Renal cortex interstitium (tissue), 11 donors: ENCODE results near the gene CBFB. TPM values are rescaled to one million over a fixed set of nuclear protein-coding genes. Genes with fewer than 3 reads are reported as not detected.
A peak's percentile ranks its signal among the peaks of the same experiment; 100 is the strongest.
"Not testable (repeated sequence)": the region's sequence is repeated elsewhere in the genome, so short reads cannot be mapped to it uniquely, and the experiment has no call there.

Experiments
- DNase-seq, 11 donors: peaks; one replicate each; pipeline ENCODE4 v3.0.0-alpha.2; 2013; ENCODE audit warnings: low read depth in 9 of 11, low spot score in 4 of 11; ENCODE audit errors: extremely low read depth in 1 of 11
- polyA plus RNA-seq, 3 donors: library from polyadenylated mRNA; unstranded; fragments of 120-200 nt; gene quantifications; one replicate each; pipeline ENCODE4 v1.2.1, GENCODE V29; 2013; ENCODE audit not compliant: insufficient read length in 3 of 3

Gene CBFB
- polyA plus RNA-seq, 3 donors: 71.7 to 76.4 (median 75.3) TPM

GRCh38 chr16:67108489-67108888 lies 79.5 kb downstream of the CBFB start:
- DNase-seq: no peak

- DNase-seq: no peak
Measured at GRCh38 chr16:67108931-67109406, 80.0 kb downstream of the CBFB start.

- DNase-seq: peak; percentile 85 to 93 (median 90)
Measured at GRCh38 chr16:67109407-67110135, 80.6 kb downstream of the CBFB start, which contains the start of gene PHAF1. Gene PHAF1 (plus strand): TSS chr16:67109941. CDS start chr16:67110176, 235 bp downstream.

DNA sequence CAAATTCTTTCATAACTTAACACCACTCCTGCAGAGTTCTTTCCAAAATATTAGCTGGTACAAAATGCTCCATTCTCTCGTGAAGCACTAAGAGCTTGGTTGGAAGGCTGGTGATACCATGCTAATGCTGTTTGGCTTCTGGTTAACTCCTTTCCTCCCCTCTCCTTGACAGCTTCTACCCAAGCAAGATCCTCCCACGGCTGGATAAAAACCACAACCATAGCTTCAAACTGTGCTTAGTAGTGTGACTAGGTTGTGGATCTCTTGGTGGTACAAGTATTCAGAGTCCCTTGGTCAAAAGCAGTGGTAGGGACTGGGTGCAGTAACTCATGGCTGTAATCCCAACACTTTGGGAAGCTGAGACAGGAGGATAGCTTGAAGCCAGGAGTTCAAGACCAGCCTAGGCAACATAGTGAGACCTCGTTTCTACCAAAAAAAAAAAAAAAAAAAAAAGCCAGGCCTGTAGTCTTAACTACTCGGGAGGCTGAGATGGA lies 83.0 kb downstream of the CBFB start:
- no peak for DNase-seq

GRCh38 chr16:67112591-67113399 lies 83.8 kb downstream of the CBFB start:
- no peak for DNase-seq

GRCh38 chr16:67114793-67115192 lies 85.8 kb downstream of the CBFB start:
- no peak for DNase-seq

DNA sequence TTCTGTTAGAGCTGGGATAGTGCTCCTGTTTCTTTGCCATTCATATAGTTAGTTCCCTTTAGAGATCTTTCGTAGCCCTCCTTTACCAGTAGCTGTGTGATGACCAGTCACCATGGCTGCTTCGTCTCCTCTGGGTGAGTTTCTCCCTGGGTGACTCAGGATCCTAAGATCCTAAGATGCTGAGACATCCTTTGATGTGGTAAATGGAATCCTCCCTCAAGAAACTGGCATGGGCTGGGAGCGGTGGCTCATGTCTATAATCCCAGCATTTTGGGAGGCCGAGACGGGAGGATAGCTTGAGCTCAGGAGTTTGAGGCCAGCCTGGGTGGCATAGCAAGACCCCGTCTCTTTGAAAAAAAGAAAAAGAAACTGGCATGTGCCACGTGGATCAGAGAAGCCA lies 86.7 kb downstream of the CBFB start:
- DNase-seq: no peak

GRCh38 chr16:67116388-67117311 lies 87.7 kb downstream of the CBFB start:
- no peak for DNase-seq

- no peak for DNase-seq
Measured at GRCh38 chr16:67117716-67118115, 88.8 kb downstream of the CBFB start.

DNA sequence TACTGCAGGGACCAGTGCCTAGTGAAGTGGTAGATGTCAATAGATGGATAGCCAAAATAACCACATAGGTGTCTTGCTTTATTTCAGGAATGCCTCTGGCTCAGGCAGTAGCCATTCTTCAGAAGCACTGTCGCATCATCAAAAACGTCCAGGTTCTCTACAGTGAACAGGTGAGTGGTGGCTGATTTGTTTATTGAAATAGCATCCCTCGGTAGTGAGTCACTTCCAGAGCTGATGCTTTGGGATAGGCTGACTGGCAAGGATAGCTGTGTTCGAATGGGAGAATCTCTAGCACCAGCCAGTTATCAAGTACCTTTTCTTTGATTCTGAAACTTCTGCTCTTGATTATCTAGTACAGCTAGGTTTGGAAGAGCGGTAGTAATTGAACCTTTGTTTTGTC lies 91.1 kb downstream of the CBFB start:
- DNase-seq: no peak

DNA sequence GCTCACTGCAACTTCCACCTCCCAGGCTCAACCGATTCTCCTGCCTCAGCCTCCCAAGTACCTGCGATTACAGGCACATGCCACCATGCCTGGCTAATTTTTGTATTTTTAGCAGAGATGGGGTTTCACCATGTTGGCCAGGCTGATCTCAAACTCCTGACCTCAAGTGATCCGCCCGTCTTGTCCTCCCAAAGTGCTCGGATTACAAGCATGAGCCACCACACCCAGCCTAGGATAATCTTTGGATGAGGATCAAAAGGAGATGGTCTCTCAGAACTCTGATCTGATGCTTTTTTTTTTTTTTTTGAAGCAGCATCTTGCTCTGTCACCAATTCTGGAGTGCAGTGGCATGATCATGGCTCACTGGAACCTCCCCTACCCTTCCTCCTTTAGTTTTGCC lies 93.8 kb downstream of the CBFB start:
- DNase-seq: not testable (repeated sequence)

- no peak for DNase-seq
Measured at GRCh38 chr16:67128417-67128816, 99.5 kb downstream of the CBFB start.

GRCh38 chr16:67128887-67129286 lies 99.9 kb downstream of the CBFB start:
- no peak for DNase-seq

DNA sequence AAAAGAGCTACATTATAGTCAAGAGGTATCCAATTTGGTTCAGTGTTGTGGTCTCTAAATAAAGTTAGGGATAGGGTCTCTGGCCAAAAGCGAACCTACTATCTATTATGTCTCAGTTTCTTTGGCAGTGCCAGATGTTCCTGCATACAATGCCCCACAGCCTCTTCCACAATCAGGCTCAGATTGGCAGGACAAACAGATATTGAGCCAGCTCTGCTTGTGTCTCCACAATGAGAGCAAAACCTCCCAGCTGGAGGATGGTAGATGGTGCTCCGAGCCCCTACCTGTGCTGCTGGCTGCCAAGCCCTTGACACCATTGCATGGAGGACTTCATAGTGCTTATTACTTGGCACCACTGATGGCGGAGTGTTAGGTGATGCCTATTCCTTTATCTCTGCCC lies 100.5 kb downstream of the CBFB start:
- DNase-seq: no peak

DNA sequence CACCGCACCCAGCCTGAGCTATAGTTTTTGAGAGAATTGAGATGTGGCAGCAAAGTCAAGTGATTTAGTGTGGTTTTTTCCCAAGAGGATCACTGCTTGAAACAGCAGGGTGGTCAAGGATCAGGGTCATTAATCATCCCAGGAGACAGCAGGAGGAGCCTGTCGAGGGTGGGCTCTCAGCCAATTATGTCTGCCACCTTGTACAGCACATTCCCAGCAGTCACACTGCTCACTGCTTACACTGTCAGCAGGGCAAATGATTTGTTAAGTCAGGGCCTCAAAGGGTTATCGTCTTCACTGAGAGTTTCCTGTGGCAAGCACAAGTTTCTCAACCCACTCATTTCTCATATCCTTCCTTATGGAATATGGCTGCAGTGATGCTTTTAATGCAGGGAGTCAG lies 108.7 kb downstream of the CBFB start:
- DNase-seq: no peak

GRCh38 chr16:67141391-67141790 lies 112.4 kb downstream of the CBFB start:
- DNase-seq: no peak

DNA sequence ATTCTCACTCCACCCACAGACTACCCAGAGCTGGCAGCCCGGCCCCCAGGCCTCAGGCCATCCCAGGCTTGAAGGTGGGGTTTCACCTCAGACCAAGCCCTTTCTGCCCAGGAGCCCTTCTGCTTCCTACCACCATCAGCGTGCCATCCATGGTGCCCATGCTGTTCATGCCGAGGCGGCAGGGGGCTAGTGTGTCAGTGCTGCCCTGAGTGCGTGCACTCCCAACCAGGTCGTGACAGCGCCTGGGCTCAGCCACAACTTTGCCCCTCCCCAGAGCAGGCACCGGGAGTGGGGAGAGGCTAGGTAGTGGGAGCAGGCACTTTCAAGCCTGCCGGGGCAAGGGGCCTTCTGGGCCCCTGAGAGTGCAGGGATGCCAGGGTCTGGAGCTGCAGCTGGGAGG lies 113.4 kb downstream of the CBFB start:
- DNase-seq: no peak

GRCh38 chr16:67144943-67145342 lies 116.0 kb downstream of the CBFB start:
- no peak for DNase-seq

DNA sequence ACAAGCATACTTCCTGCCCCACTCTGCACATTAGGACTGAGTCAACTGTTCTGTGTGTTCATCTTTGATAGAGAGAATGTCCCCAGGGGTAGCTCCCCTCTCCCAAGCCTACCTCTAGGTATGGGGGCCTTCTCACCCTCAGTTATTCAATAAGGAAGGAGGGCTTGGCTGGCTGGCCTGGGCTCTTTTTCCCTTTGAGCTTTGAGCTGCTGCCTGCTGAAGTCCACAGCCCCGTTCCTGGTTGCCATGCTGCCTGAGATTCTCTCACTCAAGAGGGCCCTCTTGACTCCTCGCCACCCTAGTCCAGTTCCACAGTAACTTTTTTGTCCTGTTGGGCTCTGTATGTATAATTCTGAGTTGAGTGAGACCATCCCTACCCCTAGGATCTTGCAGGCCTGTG lies 116.8 kb downstream of the CBFB start:
- DNase-seq: no peak
